ENCODE measurements around the gene SND1.

GRCh38 chr7:127886248-127886647 is 234.3 kb downstream of the SND1 start:
- TF ChIP-seq POLR2AphosphoS5 (IDR thresholded peaks at IDR 0.05; ENCODE audit: borderline replicate concordance, low read depth, low read length) (no peak), EZH2 (IDR thresholded peaks at IDR 0.05) (no peak), FOXP2 (optimal IDR thresholded peaks at IDR 0.05; ENCODE audit: control extremely low read depth, extremely low read length, insufficient read depth) (no peak)
